HG02884 (cell line): ENCODE data around the gene TTLL11.
"Not testable (repeated sequence)": the region's sequence is repeated elsewhere in the genome, so short reads cannot be mapped to it uniquely, and the experiment has no call there.

Source experiments
- ATAC-seq: cut with Tn5 transposase; IDR thresholded peaks from one replicate; pipeline ENCODE4 v1.9.1; 2021; ENCODE audit warnings: mild to moderate bottlenecking, moderate library complexity; ENCODE audit not compliant: unreplicated experiment

Gene TTLL11

GRCh38 chr9:121807823-121808278, 285.3 kb downstream of the TTLL11 start:
- ATAC-seq: no peak

GRCh38 chr9:121807069-121807822, 285.9 kb downstream of the TTLL11 start:
- ATAC-seq: no peak

GRCh38 chr9:121802753-121803152, 290.4 kb downstream of the TTLL11 start:
- no peak for ATAC-seq

- ATAC-seq: no peak
These were observed 291.5 kb downstream of the TTLL11 start for GRCh38 chr9:121801579-121801978.

GRCh38 chr9:121800376-121800775, 292.7 kb downstream of the TTLL11 start:
- ATAC-seq: no peak

- no peak for ATAC-seq
These were observed 294.2 kb downstream of the TTLL11 start for GRCh38 chr9:121798941-121799340.

GRCh38 chr9:121797081-121797480, 296.0 kb downstream of the TTLL11 start:
- ATAC-seq: no peak

GRCh38 chr9:121794334-121794733, 298.8 kb downstream of the TTLL11 start:
- ATAC-seq: not testable (repeated sequence)

- not testable (repeated sequence) for ATAC-seq
These were observed 300.6 kb downstream of the TTLL11 start for GRCh38 chr9:121792476-121792875.

GRCh38 chr9:121790841-121791240, 302.3 kb downstream of the TTLL11 start:
- no peak for ATAC-seq

GRCh38 chr9:121788686-121789366, 304.3 kb downstream of the TTLL11 start:
- no peak for ATAC-seq

GRCh38 chr9:121786998-121787422, 306.1 kb downstream of the TTLL11 start:
- no peak for ATAC-seq

GRCh38 chr9:121786543-121786948, 306.6 kb downstream of the TTLL11 start:
- ATAC-seq: no peak

- no peak for ATAC-seq
These were observed 307.2 kb downstream of the TTLL11 start for GRCh38 chr9:121785673-121786542.

GRCh38 chr9:121784731-121785411, 308.2 kb downstream of the TTLL11 start:
- no peak for ATAC-seq

- no peak for ATAC-seq
These were observed 309.3 kb downstream of the TTLL11 start for GRCh38 chr9:121783521-121784507.

GRCh38 chr9:121783111-121783510, 310.0 kb downstream of the TTLL11 start:
- ATAC-seq: no peak

- ATAC-seq: no peak
These were observed 310.5 kb downstream of the TTLL11 start for GRCh38 chr9:121782514-121783110.
